Measurements from ENCODE around the gene BICC1.

DNA sequence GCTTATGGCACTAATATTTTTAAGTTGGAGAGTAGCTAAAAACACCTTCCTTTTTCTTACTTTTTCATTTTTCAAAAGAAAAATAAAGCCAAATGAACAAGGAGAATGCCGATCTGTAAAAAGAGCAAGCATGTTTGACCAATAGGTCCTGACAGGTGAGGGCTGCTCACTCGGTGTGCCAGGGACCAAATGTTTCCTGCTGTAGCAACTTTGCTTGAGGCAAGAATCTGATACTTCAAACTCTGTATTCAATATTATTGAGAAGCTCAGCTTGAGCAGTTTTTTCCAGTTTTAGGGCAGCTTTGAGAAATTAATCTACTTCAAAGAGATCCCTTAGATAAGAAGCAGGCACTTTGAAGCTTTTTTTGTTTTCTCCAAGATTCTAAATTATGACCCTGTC lies 298.1 kb downstream of the BICC1 start:
- TF ChIP-seq, protein P1, sequence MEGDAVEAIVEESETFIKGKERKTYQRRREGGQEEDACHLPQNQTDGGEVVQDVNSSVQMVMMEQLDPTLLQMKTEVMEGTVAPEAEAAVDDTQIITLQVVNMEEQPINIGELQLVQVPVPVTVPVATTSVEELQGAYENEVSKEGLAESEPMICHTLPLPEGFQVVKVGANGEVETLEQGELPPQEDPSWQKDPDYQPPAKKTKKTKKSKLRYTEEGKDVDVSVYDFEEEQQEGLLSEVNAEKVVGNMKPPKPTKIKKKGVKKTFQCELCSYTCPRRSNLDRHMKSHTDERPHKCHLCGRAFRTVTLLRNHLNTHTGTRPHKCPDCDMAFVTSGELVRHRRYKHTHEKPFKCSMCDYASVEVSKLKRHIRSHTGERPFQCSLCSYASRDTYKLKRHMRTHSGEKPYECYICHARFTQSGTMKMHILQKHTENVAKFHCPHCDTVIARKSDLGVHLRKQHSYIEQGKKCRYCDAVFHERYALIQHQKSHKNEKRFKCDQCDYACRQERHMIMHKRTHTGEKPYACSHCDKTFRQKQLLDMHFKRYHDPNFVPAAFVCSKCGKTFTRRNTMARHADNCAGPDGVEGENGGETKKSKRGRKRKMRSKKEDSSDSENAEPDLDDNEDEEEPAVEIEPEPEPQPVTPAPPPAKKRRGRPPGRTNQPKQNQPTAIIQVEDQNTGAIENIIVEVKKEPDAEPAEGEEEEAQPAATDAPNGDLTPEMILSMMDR (conservative IDR thresholded peaks at IDR 0.05; ENCODE audit: low read length): no peak
- no peak for TF ChIP-seq EZH2phosphoT487 (IDR thresholded peaks at IDR 0.05; ENCODE audit: borderline replicate concordance)
